Stomach smooth muscle (tissue), 2 donors: ENCODE data around the gene TOPBP1.
"Not testable (repeated sequence)": the region's sequence is repeated elsewhere in the genome, so short reads cannot be mapped to it uniquely, and the experiment has no call there.

Source experiments
- H3K27ac ChIP-seq: one replicate; pipeline ENCODE4 v1.7.0; 2013; ENCODE audit warnings: mild to moderate bottlenecking, low read length, inconsistent platforms
- H3K27me3 ChIP-seq, 2 donors: one replicate each; pipeline ENCODE4 v1.7.0; 2013; ENCODE audit warnings: low read length in 2 of 2; ENCODE audit not compliant: insufficient read depth in 2 of 2, control insufficient read depth in 1 of 2
- H3K36me3 ChIP-seq, 2 donors: one replicate each; pipeline ENCODE4 v1.7.0; 2013; ENCODE audit warnings: low read length in 2 of 2; ENCODE audit not compliant: control insufficient read depth in 2 of 2, insufficient read depth in 2 of 2
- H3K4me1 ChIP-seq: one replicate; pipeline ENCODE4 v1.7.0; 2013; ENCODE audit warnings: low read length; ENCODE audit not compliant: control insufficient read depth, insufficient read depth
- H3K4me3 ChIP-seq, 2 donors: one replicate each; pipeline ENCODE4 v1.7.0; 2013; ENCODE audit warnings: low read length in 2 of 2
- H3K9ac ChIP-seq, 2 donors: one replicate each; pipeline ENCODE4 v1.7.0; 2013; ENCODE audit warnings: low read length in 2 of 2, mild to moderate bottlenecking in 1 of 2
- H3K9me3 ChIP-seq, 2 donors: one replicate each; pipeline ENCODE4 v1.7.0; 2013; ENCODE audit warnings: low read length in 2 of 2; ENCODE audit not compliant: control insufficient read depth in 2 of 2
- donor health status: healthy.
- donor health status: Pancreatic carcinoma.

TOPBP1 gene

GRCh38 chr3:133572158-133573053, 89.3 kb downstream of the TOPBP1 start:
- H3K4me3 ChIP-seq, result peak overlapping the region; percentile 69 to 72
- H3K36me3 ChIP-seq, result peaks cover 0 to 5% of the 10 kb centered on the region in 2 donors
- H3K9me3 ChIP-seq, result no peaks in the 10 kb centered on the region
- H3K4me1 ChIP-seq, result peaks cover 19% of the 10 kb centered on the region
- H3K27ac ChIP-seq, result peak overlapping the region; percentile 91
- H3K9ac ChIP-seq, result peak overlapping the region; percentile 83 to 94
- no peaks in the 10 kb centered on the region for H3K27me3 ChIP-seq

- Histone ChIP-seq H3K36me3 (peaks cover 0 to 3% of the 10 kb centered on the region in 2 donors), H3K27ac (peak overlapping the region; percentile 25), H3K9ac (no peak overlapping the region), H3K4me1 (peaks cover 15% of the 10 kb centered on the region), H3K27me3 (no peaks in the 10 kb centered on the region), H3K9me3 (no peaks in the 10 kb centered on the region), H3K4me3 (no peak overlapping the region)
These were observed 90.8 kb downstream of the TOPBP1 start for GRCh38 chr3:133570937-133571320.

GRCh38 chr3:133570139-133570936, 91.4 kb downstream of the TOPBP1 start:
- Histone ChIP-seq H3K4me1 (peaks cover 9% of the 10 kb centered on the region), H3K9ac (no peak overlapping the region), H3K27ac (peak overlapping the region; percentile 25), H3K27me3 (no peaks in the 10 kb centered on the region), H3K9me3 (no peaks in the 10 kb centered on the region), H3K4me3 (no peak overlapping the region), H3K36me3 (no peaks in the 10 kb centered on the region)

GRCh38 chr3:133568294-133569014, 93.3 kb downstream of the TOPBP1 start:
- no peaks in the 10 kb centered on the region for H3K27me3 ChIP-seq
- no peak overlapping the region for H3K9ac ChIP-seq
- H3K4me1 ChIP-seq, result peaks cover 9% of the 10 kb centered on the region
- H3K36me3 ChIP-seq, result no peaks in the 10 kb centered on the region
- H3K4me3 ChIP-seq, result no peak overlapping the region
- no peak overlapping the region for H3K27ac ChIP-seq
- H3K9me3 ChIP-seq, result no peaks in the 10 kb centered on the region

- Histone ChIP-seq H3K9ac (no peak overlapping the region), H3K4me1 (no peaks in the 10 kb centered on the region), H3K9me3 (peaks cover 0 to 1% of the 10 kb centered on the region in 2 donors), H3K27me3 (no peaks in the 10 kb centered on the region), H3K36me3 (no peaks in the 10 kb centered on the region), H3K4me3 (no peak overlapping the region), H3K27ac (no peak overlapping the region)
These were observed 97.9 kb downstream of the TOPBP1 start for GRCh38 chr3:133563816-133564215.

- H3K27ac ChIP-seq, result no peak overlapping the region
- no peaks in the 10 kb centered on the region for H3K27me3 ChIP-seq
- no peak overlapping the region for H3K9ac ChIP-seq
- H3K9me3 ChIP-seq, result peaks cover 0 to 3% of the 10 kb centered on the region in 2 donors
- H3K36me3 ChIP-seq, result no peaks in the 10 kb centered on the region
- no peak overlapping the region for H3K4me3 ChIP-seq
- H3K4me1 ChIP-seq, result no peaks in the 10 kb centered on the region
These were observed 98.6 kb downstream of the TOPBP1 start for GRCh38 chr3:133563186-133563591.

- Histone ChIP-seq H3K9ac (no peak overlapping the region), H3K9me3 (peaks cover 0 to 3% of the 10 kb centered on the region in 2 donors), H3K27ac (no peak overlapping the region), H3K36me3 (no peaks in the 10 kb centered on the region), H3K4me1 (no peaks in the 10 kb centered on the region), H3K27me3 (no peaks in the 10 kb centered on the region), H3K4me3 (no peak overlapping the region)
These were observed 99.4 kb downstream of the TOPBP1 start for GRCh38 chr3:133562376-133562775.

- Histone ChIP-seq H3K4me1 (no peaks in the 10 kb centered on the region), H3K27me3 (no peaks in the 10 kb centered on the region), H3K4me3 (no peak overlapping the region), H3K36me3 (no peaks in the 10 kb centered on the region), H3K9me3 (peaks cover 0 to 3% of the 10 kb centered on the region in 2 donors), H3K9ac (no peak overlapping the region), H3K27ac (no peak overlapping the region)
These were observed 100.1 kb downstream of the TOPBP1 start for GRCh38 chr3:133561679-133562078.

- not testable (repeated sequence) for H3K9me3 ChIP-seq, H3K27me3 ChIP-seq, H3K36me3 ChIP-seq, H3K27ac ChIP-seq, H3K4me3 ChIP-seq, H3K9ac ChIP-seq
- H3K4me1 ChIP-seq, result peaks cover 11% of the 10 kb centered on the region
These were observed 110.2 kb downstream of the TOPBP1 start for GRCh38 chr3:133551589-133551988.
